ENCODE measurements around the gene STK40. TPM values are rescaled to one million over a fixed set of nuclear protein-coding genes. Genes with fewer than 3 reads are reported as not detected.

The STK40 gene
- total RNA-seq, 2 experiments from 2014 or later = 43.8 to 83.9 TPM

DNA sequence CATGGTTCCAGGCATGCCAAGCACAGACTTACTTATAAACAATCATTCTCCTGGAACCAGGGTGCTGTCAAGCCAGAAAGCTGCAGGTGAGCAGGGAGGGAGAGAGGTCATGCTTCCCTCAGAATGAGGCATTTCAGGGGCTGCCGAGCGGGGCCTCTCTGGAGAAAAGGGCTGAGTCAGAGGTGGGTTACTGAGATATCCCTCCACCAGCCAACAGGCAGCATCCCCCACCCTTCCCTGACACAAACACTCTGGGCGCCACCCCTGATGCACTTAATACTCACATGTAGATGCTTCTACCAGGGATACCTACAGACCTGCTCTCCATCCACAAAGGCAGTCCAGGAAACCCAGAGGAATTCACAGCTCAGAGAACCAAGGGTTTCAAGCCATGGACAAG, 13.1 kb downstream of the STK40 start:
- H3K9me2 ChIP-seq (ENCODE audit: insufficient read depth, low read length) = no peaks in the 10 kb centered on the region
- H2AFZ ChIP-seq (ENCODE audit: low read length) = no peak overlapping the region
- H3K36me3 ChIP-seq (ENCODE audit: insufficient read depth, low read length) = peaks cover 37% of the 10 kb centered on the region; the same call in 1 of the 2 replicates
- H3K4me3 ChIP-seq (ENCODE audit: low read depth, low read length, poor library complexity, severe bottlenecking) = no peak overlapping the region
- peak overlapping the region; percentile 76 for H3K4me2 ChIP-seq (ENCODE audit: low read length)
- BruUV-seq (replicated peaks) = no TSS peak
- H3K27ac ChIP-seq (ENCODE audit: low read depth, low read length, poor library complexity, severe bottlenecking) = peak overlapping the region; percentile 62
- POLR2A ChIA-PET = interaction anchor here (0.6 to 1.7 kb wide), 4 partner anchors 10 to 28 kb away, joined by 5 to 9 read pairs (median 5); partner anchors contain the start of gene LSM10
- intact Hi-C loops (cut with micrococcal nuclease; ENCODE audit: unreplicated experiment) = no loop called here
- H3K9me3 ChIP-seq (ENCODE audit: low read length) = no peaks in the 10 kb centered on the region
- no peak for DNase-seq (ENCODE audit: low spot score)
- CTCF ChIA-PET (ENCODE audit: unreplicated experiment) = no interaction called here
- H4K20me1 ChIP-seq (ENCODE audit: insufficient read depth, low read length) = 0 out of 2 replicates have a peak, but pooled peaks cover 4% of the 10 kb centered on the region
- TF ChIP-seq, protein P1, sequence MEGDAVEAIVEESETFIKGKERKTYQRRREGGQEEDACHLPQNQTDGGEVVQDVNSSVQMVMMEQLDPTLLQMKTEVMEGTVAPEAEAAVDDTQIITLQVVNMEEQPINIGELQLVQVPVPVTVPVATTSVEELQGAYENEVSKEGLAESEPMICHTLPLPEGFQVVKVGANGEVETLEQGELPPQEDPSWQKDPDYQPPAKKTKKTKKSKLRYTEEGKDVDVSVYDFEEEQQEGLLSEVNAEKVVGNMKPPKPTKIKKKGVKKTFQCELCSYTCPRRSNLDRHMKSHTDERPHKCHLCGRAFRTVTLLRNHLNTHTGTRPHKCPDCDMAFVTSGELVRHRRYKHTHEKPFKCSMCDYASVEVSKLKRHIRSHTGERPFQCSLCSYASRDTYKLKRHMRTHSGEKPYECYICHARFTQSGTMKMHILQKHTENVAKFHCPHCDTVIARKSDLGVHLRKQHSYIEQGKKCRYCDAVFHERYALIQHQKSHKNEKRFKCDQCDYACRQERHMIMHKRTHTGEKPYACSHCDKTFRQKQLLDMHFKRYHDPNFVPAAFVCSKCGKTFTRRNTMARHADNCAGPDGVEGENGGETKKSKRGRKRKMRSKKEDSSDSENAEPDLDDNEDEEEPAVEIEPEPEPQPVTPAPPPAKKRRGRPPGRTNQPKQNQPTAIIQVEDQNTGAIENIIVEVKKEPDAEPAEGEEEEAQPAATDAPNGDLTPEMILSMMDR (conservative IDR thresholded peaks at IDR 0.05; ENCODE audit: low read length) = no peak
- no peak for TF ChIP-seq EZH2phosphoT487 (IDR thresholded peaks at IDR 0.05; ENCODE audit: borderline replicate concordance, low read depth, low read length)
- H3K4me1 ChIP-seq (ENCODE audit: insufficient read depth, low read length, poor library complexity, severe bottlenecking) = peaks cover 87% of the 10 kb centered on the region
- H3K79me2 ChIP-seq (ENCODE audit: insufficient read depth, low read depth, low read length) = peaks cover 75% of the 10 kb centered on the region; the same call in 1 of the 2 replicates

DNA sequence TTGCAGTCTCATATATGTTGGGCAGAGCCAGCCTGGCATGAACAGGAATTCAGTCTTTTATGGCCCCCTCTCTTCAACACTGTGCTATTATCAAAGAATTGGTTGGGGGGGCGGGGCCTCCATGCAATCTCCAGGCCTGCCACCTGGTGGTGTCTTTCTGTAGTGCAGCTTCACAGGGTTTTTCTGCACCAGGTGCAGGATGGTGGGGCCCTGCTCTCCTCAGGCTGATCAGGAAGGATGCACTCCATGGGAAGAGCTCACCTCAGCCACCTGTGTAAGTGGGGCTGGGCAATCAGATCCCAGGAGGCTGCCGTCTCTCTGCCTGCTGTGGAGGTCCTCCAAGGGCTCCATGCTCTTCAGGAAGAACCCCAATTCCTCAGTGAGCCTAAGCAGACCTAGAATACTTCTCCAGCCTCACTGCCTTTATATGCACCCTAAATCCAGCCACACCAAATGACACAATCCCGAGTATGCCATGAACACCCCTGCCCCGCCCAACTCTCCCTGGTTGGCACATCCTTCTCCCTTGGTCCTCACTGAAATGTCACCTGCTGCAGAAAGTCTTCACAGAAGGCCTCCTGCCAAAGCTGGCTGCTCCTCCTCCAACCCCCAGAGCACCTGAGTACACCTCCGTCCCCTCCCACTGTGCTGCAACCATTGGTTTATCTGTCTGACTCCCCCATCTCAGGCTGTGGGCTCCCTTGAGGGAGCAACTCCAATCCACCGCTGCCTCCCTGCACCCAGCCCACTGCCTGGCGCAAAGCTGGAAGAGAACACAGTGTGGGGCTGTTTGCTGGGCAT, 16.5 kb downstream of the STK40 start:
- CTCF ChIA-PET (ENCODE audit: unreplicated experiment) = interaction anchor here (0.5 to 1.8 kb wide), 3 partner anchors 25 to 212 kb away, joined by 5 to 7 read pairs (median 6); no protein-coding TSS in a partner anchor
- Histone ChIP-seq H3K9me3 (ENCODE audit: low read length) (no peaks in the 10 kb centered on the region), H3K4me3 (ENCODE audit: low read depth, low read length, poor library complexity, severe bottlenecking) (no peak overlapping the region), H3K79me2 (ENCODE audit: insufficient read depth, low read depth, low read length) (peaks cover 46% of the 10 kb centered on the region; the same call in 1 of the 2 replicates), H3K4me1 (ENCODE audit: insufficient read depth, low read length, poor library complexity, severe bottlenecking) (peaks cover 76% of the 10 kb centered on the region), H3K4me2 (ENCODE audit: low read length) (peak overlapping the region; percentile 26), H4K20me1 (ENCODE audit: insufficient read depth, low read length) (0 out of 2 replicates have a peak, but pooled peaks cover 4% of the 10 kb centered on the region), H3K27ac (ENCODE audit: low read depth, low read length, poor library complexity, severe bottlenecking) (peak overlapping the region; percentile 48), H3K9me2 (ENCODE audit: insufficient read depth, low read length) (no peaks in the 10 kb centered on the region), H3K36me3 (ENCODE audit: insufficient read depth, low read length) (peaks cover 45% of the 10 kb centered on the region), H2AFZ (ENCODE audit: low read length) (no peak overlapping the region)
- intact Hi-C loops (cut with micrococcal nuclease; ENCODE audit: unreplicated experiment) = loop anchor here (1.0 kb wide), 4 partner anchors 20 to 220 kb away; partner anchors contain the start of gene TRAPPC3
- POLR2A ChIA-PET = interaction anchor here (0.6 to 1.5 kb wide), 4 partner anchors 11 to 577 kb away, joined by 3 to 7 read pairs (median 6); no protein-coding TSS in a partner anchor
- no TSS peak for BruUV-seq (replicated peaks)
- TF ChIP-seq EZH2phosphoT487 (IDR thresholded peaks at IDR 0.05; ENCODE audit: borderline replicate concordance, low read depth, low read length) = no peak
- TF ChIP-seq, protein P1 (conservative IDR thresholded peaks at IDR 0.05; ENCODE audit: low read length) = peak; percentile 96
- peak; percentile 83 for DNase-seq (ENCODE audit: low spot score)

Measured in OCI-LY7 (cell line).